IPS-18c (cell line): ENCODE measurements around the gene LEUTX.
"Not testable (repeated sequence)": the region's sequence is repeated elsewhere in the genome, so short reads cannot be mapped to it uniquely, and the experiment has no call there.

ENCODE experiments used
- H3K4me3 ChIP-seq: 2 replicates; pipeline ENCODE4 v1.7.0; 2013; ENCODE audit warnings: low read depth, mild to moderate bottlenecking, low read length, moderate library complexity; ENCODE audit not compliant: insufficient read depth
- H3K9me3 ChIP-seq: one replicate; pipeline ENCODE4 v1.6.1; 2013; ENCODE audit warnings: mild to moderate bottlenecking, low read length, moderate library complexity; ENCODE audit not compliant: control insufficient read depth, insufficient read depth

LEUTX gene

DNA sequence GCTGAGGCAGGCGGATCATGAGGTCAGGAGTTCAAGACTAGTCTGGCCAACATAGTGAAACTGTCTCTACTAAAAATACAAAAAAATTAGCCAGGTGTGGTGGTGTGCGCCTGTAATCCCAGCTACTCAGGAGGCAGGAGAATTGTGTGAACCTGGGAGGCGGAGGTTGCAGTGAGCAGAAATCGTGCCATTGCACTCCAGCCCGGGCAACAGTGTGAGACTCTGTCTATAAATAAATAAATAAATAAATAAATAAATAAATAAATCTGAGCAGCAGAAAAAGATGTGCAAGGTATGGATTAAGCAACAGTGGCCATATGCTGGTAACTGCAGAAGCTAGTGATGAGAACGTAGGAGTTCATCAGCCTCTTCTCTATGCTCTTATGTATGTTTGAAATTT, 35.5 kb downstream of the LEUTX start:
- H3K9me3 ChIP-seq, H3K4me3 ChIP-seq: not testable (repeated sequence)

DNA sequence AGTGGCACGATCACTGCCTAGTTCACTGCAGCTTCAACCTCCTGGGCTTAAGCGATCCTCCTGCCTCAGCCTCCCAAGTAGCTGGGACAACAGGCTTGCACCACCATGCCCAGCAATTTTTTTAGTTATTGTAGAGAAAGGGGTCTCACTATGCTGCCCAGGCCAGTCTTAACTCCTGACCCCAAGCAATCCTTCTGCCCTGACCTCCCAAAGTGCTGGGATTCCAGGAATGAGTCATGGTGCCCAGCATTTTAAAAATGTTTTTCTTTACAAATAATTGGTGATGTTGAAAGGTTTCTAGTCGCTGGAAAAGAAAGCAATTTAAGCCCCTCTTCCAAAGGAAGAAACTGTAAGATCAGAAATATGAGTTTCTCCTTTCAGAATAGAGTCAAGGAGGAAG, 35.9 kb downstream of the LEUTX start:
- H3K9me3 ChIP-seq: no peaks in the 10 kb centered on the region
- H3K4me3 ChIP-seq: no peak overlapping the region

DNA sequence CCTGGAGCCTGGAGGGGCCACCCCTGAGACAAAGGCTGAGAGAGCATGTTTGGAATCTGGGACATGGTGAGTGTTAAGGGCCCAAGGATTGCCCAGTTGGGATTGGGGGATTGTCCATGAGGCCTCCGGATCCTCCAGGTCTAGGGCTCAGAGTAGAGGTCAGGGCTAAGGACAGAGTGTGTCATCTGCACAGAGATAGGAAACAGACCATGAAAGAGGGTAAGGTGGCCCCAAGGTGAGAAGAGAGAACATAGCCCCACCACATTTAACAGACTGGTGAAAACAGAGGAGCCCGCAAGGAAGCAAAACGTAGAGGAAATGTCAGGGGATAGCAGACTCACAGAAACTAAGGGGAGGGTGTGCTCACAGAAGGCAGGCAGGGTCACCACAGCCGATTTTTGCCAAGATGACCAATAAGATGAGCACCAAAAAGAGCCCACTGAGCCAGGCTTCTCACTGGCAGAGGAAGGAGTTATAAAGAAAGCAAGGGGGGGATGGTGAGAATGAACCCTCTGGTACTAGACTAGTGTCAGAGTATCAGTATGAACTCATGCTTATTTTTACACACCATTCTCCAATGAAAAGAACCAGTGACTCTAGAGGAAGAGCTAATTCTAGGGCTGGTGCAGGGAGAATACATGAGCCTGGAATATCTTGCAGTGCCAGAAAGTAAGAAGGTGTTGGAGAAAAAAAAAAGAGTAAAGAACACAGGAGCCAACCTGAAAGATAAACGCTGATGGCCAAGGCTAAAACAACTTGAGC, 37.8 kb downstream of the LEUTX start:
- Histone ChIP-seq H3K4me3 (no peak overlapping the region), H3K9me3 (no peaks in the 10 kb centered on the region)

- no peak overlapping the region for H3K4me3 ChIP-seq
- H3K9me3 ChIP-seq: no peaks in the 10 kb centered on the region
Observed at GRCh38 chr19:39817888-39818561, 39.4 kb downstream of the LEUTX start.

GRCh38 chr19:39818626-39819097, 40.0 kb downstream of the LEUTX start:
- Histone ChIP-seq H3K9me3 (no peaks in the 10 kb centered on the region), H3K4me3 (no peak overlapping the region)

DNA sequence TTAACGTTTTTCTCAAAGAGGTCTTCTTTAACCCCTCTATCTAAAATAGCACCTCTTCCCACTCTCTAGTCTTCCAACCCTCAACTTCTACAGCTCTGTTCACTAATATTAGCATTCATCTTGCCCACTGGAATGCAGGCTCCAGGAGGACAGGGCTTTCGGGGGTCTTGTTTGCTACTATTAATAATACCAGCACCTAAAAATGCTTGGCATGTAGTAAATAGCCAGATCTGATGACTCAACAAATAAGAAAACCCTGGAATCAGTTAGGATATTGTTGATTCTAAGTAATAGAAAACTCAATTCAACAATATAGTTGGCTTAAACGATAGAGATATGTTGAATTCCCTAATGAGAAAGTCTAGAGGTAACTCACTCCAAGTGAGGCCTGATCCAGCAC, 41.1 kb downstream of the LEUTX start:
- H3K4me3 ChIP-seq: no peak overlapping the region
- H3K9me3 ChIP-seq: no peaks in the 10 kb centered on the region

DNA sequence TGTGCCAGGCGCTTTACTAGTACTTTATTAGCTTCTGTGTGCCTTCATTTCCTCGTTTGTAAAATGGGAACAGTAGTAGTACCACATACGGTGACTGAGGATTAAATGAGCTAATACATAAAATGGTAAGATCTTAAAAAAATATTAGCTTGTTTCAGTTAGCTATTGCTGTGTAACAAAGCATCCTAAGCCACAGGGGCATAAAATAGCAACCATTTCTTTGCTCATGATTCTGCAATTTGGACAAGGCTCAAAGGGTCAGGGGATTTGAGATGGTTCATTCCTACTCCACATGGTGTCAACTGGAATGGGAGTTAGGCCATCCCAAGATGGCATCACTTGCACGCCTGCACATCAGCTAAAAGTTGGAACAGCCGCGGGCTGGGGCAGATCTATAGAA, 42.0 kb downstream of the LEUTX start:
- Histone ChIP-seq H3K4me3 (no peak overlapping the region), H3K9me3 (no peaks in the 10 kb centered on the region)

- no peaks in the 10 kb centered on the region for H3K9me3 ChIP-seq
- H3K4me3 ChIP-seq: peak overlapping the region; percentile 83
Observed at GRCh38 chr19:39823686-39824085, 45.0 kb downstream of the LEUTX start.

GRCh38 chr19:39824143-39825092, 45.8 kb downstream of the LEUTX start:
- H3K9me3 ChIP-seq: no peaks in the 10 kb centered on the region
- H3K4me3 ChIP-seq: peak overlapping the region; percentile 83

GRCh38 chr19:39825093-39825463, 46.4 kb downstream of the LEUTX start:
- Histone ChIP-seq H3K4me3 (peak overlapping the region; percentile 22; the same call in 1 of the 2 replicates), H3K9me3 (no peaks in the 10 kb centered on the region)

DNA sequence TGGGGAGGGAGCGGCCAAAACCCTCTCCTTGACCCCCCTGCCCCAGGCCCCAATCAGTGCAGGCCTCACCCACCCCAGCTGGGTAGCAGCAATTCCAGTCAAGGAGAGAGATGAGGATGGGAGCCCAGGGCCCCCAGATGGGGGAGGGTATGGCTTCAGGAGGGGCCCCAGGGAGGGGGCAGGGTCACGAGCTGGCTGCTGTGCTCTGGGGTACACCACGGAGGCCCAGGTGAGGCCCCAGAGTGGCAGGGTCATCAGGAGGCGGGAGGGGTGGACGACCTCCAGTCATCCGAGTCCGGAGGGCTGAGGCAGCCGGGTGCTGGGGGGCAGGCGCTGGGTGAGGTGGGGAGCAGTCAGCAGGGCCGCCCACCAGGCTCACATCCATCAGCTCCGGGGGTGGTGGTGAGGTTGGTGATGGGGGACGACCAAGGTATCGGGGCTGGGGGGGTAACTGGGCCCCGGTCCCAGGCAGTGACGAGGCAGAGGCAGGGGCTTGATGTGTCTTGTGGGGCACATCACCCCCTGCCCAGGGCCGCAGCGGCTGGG, 47.0 kb downstream of the LEUTX start:
- H3K4me3 ChIP-seq: no peak overlapping the region
- H3K9me3 ChIP-seq: no peaks in the 10 kb centered on the region

DNA sequence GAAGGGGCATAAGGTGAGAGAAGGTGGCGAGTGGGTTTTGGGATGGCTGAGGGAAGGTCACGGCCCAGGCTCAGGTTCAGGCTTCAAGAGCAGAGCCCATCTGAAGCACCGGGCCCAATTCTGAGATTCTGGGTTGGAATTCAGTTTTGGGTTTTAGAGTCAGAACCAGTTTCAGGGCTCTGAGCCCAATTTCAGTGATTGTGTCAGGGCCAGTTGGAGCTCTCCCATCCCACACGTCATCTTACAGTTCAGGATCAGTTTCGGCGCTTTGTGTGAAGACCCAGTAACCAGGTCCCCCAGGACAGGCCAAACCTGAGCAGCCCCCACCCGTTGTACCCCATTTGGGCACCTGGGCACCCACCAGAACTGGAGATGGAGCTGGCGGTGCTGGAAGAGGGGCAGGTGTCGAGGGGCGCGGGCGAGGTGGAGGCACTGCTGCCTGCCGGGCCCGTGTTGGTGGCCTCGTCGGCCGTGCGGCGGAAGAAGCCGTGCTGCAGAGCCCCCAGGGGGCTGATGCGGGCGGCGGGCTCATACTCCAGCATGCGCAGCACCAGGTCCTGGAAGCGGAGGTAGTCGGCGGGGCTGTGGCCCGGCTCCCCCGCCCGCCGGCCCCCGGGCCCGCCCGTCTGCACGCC, 47.8 kb downstream of the LEUTX start:
- H3K4me3 ChIP-seq: no peak overlapping the region
- no peaks in the 10 kb centered on the region for H3K9me3 ChIP-seq

GRCh38 chr19:39827216-39827615, 48.6 kb downstream of the LEUTX start:
- Histone ChIP-seq H3K9me3 (no peaks in the 10 kb centered on the region), H3K4me3 (no peak overlapping the region)

GRCh38 chr19:39828015-39828653, 49.5 kb downstream of the LEUTX start:
- no peak overlapping the region for H3K4me3 ChIP-seq
- no peaks in the 10 kb centered on the region for H3K9me3 ChIP-seq

- Histone ChIP-seq H3K4me3 (no peak overlapping the region), H3K9me3 (no peaks in the 10 kb centered on the region)
Observed at GRCh38 chr19:39828654-39829032, 50.0 kb downstream of the LEUTX start.

GRCh38 chr19:39829702-39830275, 51.1 kb downstream of the LEUTX start:
- H3K9me3 ChIP-seq: no peaks in the 10 kb centered on the region
- H3K4me3 ChIP-seq: no peak overlapping the region
